ENCODE measurements around the gene TNS3. TPM values are rescaled to one million over a fixed set of nuclear protein-coding genes. Genes with fewer than 3 reads are reported as not detected.

The TNS3 gene
- total RNA-seq, 1 donor from 2014 or later = 452 TPM

DNA sequence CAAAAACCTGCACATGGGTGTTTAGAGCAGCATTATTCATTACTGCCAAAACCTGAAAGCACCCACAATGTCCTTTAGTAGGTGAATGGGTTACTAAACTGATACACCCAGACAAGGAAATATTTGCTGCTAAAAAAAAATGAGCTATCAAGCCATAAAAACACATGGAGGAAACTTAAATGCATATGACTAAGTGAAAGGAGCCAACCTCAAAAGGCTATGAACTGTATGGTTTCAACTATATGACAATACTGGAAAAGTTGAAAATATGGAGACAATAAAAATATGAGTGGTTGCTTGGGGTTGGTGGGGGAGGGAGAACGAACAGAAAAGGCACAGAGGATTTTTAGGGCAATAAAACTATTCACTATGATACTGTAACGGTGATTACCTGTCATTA lies 291.0 kb downstream of the TNS3 start:
- no peaks in the 10 kb centered on the region for H3K27me3 Mint-ChIP-seq (ENCODE audit: low read depth)
- no peak overlapping the region for H3K4me3 Mint-ChIP-seq
- TF ChIP-seq, protein P1, sequence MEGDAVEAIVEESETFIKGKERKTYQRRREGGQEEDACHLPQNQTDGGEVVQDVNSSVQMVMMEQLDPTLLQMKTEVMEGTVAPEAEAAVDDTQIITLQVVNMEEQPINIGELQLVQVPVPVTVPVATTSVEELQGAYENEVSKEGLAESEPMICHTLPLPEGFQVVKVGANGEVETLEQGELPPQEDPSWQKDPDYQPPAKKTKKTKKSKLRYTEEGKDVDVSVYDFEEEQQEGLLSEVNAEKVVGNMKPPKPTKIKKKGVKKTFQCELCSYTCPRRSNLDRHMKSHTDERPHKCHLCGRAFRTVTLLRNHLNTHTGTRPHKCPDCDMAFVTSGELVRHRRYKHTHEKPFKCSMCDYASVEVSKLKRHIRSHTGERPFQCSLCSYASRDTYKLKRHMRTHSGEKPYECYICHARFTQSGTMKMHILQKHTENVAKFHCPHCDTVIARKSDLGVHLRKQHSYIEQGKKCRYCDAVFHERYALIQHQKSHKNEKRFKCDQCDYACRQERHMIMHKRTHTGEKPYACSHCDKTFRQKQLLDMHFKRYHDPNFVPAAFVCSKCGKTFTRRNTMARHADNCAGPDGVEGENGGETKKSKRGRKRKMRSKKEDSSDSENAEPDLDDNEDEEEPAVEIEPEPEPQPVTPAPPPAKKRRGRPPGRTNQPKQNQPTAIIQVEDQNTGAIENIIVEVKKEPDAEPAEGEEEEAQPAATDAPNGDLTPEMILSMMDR (IDR thresholded peaks at IDR 0.05; ENCODE audit: unreplicated experiment) = no peak
- H3K36me3 Mint-ChIP-seq = peaks cover 84% of the 10 kb centered on the region
- H3K27ac Mint-ChIP-seq = no peak overlapping the region
- no peak for DNase-seq (ENCODE audit: low spot score in 2 of 2, unreplicated experiment in 2 of 2)
- H3K4me1 Mint-ChIP-seq = peaks cover 28% of the 10 kb centered on the region
- H3K9me3 Mint-ChIP-seq = no peaks in the 10 kb centered on the region

- no peak overlapping the region for H3K27ac Mint-ChIP-seq
- TF ChIP-seq, protein P1 (IDR thresholded peaks at IDR 0.05; ENCODE audit: unreplicated experiment) = no peak
- H3K9me3 Mint-ChIP-seq = peaks cover 3% of the 10 kb centered on the region
- peaks cover 27% of the 10 kb centered on the region for H3K4me1 Mint-ChIP-seq
- no peak overlapping the region for H3K4me3 Mint-ChIP-seq
- peaks cover 85% of the 10 kb centered on the region for H3K36me3 Mint-ChIP-seq
- no peaks in the 10 kb centered on the region for H3K27me3 Mint-ChIP-seq (ENCODE audit: low read depth)
- DNase-seq (ENCODE audit: low spot score in 2 of 2, unreplicated experiment in 2 of 2) = no peak
Observed at GRCh38 chr7:47290466-47290865, 291.4 kb downstream of the TNS3 start.

DNA sequence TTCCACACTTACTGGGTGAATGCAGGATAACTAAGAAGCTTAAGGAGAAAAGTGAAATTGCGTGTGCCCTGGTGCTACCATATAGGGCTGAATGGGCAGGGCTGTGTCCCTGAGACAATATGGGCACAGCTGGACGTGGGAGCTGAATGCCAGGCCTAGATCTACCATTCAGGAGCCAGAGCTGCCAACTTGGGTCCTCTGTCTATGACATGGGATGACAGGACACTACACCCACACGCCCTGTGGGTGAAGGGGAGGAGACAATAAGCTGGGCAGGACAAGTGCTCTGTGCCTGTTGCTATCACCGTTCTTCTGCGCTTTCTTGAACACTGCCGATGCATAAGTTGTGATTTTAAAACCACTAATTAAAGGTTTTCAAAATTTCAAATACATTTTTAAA lies 293.9 kb downstream of the TNS3 start:
- peaks cover 7% of the 10 kb centered on the region for H3K4me1 Mint-ChIP-seq
- peaks cover 79% of the 10 kb centered on the region for H3K36me3 Mint-ChIP-seq
- peaks cover 5% of the 10 kb centered on the region for H3K9me3 Mint-ChIP-seq
- no peak overlapping the region for H3K4me3 Mint-ChIP-seq
- TF ChIP-seq, protein P1 (IDR thresholded peaks at IDR 0.05; ENCODE audit: unreplicated experiment) = no peak
- H3K27me3 Mint-ChIP-seq (ENCODE audit: low read depth) = no peaks in the 10 kb centered on the region
- no peak overlapping the region for H3K27ac Mint-ChIP-seq
- no peak for DNase-seq (ENCODE audit: low spot score in 2 of 2, unreplicated experiment in 2 of 2)

DNA sequence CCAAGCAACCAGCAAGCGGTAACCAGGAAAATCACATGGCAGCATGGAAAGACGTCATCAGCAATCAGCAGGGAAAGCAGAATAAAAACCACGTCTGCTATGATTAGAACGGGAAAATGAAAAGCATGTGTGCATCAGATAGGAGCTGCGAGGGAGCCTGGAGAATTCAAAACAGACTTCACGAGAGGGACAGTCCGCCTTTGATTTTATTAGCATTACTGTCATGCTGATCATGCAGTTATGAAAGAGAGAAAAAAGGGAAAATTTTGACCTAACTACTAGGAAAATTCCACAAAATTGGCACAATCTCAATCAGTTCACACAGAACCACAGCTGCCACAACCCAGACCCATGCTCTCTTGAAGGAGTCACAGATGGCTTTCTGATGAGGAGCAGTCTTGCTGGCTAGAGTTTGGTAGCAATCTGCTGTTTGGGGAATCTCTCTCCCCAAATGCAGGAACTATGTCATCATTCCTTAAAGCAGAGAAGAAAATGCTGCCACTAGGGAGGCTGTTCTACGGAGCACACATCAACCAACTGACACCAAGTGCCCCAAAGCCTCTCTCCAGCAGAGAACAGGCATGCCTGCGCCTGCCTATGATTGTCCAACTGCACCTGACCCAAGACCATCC lies 295.9 kb downstream of the TNS3 start:
- TF ChIP-seq, protein P1 (IDR thresholded peaks at IDR 0.05; ENCODE audit: unreplicated experiment) = no peak
- no peaks in the 10 kb centered on the region for H3K4me1 Mint-ChIP-seq
- DNase-seq (ENCODE audit: low spot score in 2 of 2, unreplicated experiment in 2 of 2) = no peak
- peak overlapping the region; percentile 81 for H3K27ac Mint-ChIP-seq
- H3K4me3 Mint-ChIP-seq = no peak overlapping the region
- no peaks in the 10 kb centered on the region for H3K27me3 Mint-ChIP-seq (ENCODE audit: low read depth)
- peaks cover 83% of the 10 kb centered on the region for H3K36me3 Mint-ChIP-seq
- H3K9me3 Mint-ChIP-seq = peaks cover 5% of the 10 kb centered on the region

DNA sequence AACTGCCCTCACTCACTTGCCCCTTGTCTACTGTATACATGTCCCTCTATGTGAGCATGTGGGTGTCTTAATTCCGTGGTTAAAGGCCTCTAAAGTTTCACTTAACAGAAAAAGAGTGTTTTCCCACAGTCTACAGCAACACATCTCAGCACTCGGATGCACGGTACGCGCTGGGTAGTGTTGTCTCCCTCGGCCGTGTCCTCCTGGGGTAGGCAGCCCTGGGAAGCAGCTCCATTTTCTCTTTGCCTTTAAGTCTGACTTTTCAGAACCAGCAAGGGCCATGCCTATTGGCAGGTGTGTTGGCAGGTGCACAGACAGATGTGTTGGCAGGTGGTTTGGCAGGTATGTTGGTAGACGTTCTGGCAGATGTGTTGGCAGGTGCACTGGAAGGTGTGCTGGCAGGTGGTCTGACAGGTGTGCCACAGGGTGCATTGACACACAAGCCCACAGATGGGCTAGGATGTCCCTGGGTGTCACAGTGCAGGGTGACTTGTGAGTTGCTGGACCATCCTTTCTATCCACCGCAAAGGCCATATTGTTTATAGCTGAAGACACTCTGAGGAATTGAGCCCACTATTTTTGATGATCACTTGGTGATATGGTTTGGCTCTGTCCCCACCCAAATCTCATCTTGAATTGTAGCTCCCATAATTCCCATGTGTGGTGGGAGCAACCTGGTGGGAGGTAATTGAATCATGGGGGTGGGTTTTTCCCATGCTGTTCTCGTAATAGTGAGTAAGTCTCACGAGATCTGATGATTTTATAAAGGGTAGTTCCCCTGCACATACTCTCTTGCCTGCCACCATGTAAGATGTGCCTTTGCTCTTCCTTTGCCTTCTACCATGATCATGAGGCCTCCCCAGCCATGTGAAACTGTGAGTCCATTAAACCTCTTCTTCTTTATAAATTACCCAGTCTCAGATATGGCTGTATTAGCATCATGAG lies 296.9 kb downstream of the TNS3 start:
- TF ChIP-seq, protein P1 (IDR thresholded peaks at IDR 0.05; ENCODE audit: unreplicated experiment) = no peak

More for the DNA sequence above, 296.9 kb downstream of the TNS3 start:
- H3K4me3 Mint-ChIP-seq = no peak overlapping the region
- no peaks in the 10 kb centered on the region for H3K4me1 Mint-ChIP-seq
- peaks cover 79% of the 10 kb centered on the region for H3K36me3 Mint-ChIP-seq
- H3K27ac Mint-ChIP-seq = peak overlapping the region; percentile 81
- no peak for DNase-seq (ENCODE audit: low spot score in 2 of 2, unreplicated experiment in 2 of 2)
- no peaks in the 10 kb centered on the region for H3K27me3 Mint-ChIP-seq (ENCODE audit: low read depth)
- H3K9me3 Mint-ChIP-seq = peaks cover 5% of the 10 kb centered on the region

All from mesothelial cell of epicardium (in vitro differentiated cells).